Hepatocyte (in vitro differentiated cells): ENCODE results near the gene SHKBP1.

Source experiments
- EZH2 ChIP-seq: fragments of 200-600 bp; sonication (generic); IDR thresholded peaks from 2 replicates; pipeline ENCODE4 v1.6.1; 2016; ENCODE audit warnings: antibody characterized with exemption, mild to moderate bottlenecking, borderline replicate concordance
- TF ChIP-seq, protein P1 (sequence below): fragments of 200-600 bp; sonication (generic); IDR thresholded peaks from 2 replicates; pipeline ENCODE4 v1.5.1; 2016; ENCODE audit warnings: antibody characterized with exemption, mild to moderate bottlenecking; ENCODE audit not compliant: poor library complexity

DNA sequence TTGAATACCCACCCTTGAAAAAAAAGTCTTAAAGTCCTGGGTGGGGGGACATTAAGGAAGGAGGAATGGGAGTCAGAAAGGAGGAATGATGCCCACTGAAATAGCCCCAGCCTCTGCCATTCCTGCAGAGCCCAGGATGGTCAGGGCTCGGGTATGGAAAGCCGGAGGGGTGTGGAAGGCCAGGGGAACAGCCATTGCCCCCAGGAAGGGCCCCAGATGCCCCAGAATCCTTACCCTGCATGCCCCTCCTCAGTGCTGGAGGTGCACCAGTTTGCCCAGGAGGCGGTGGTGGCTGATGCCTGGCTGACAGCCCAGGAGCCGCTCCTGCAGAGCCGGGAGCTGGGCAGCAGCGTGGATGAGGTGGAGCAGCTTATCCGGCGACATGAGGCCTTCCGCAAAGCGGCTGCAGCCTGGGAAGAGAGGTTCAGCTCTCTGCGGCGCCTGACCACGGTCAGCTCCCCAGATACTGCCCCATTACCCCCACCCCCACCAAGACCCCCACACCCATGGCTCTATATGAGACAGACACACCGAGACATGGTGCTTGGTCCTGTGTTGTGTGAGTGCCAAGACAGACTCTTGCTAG is 10.7 kb upstream of the SHKBP1 start:
- TF ChIP-seq, protein P1, sequence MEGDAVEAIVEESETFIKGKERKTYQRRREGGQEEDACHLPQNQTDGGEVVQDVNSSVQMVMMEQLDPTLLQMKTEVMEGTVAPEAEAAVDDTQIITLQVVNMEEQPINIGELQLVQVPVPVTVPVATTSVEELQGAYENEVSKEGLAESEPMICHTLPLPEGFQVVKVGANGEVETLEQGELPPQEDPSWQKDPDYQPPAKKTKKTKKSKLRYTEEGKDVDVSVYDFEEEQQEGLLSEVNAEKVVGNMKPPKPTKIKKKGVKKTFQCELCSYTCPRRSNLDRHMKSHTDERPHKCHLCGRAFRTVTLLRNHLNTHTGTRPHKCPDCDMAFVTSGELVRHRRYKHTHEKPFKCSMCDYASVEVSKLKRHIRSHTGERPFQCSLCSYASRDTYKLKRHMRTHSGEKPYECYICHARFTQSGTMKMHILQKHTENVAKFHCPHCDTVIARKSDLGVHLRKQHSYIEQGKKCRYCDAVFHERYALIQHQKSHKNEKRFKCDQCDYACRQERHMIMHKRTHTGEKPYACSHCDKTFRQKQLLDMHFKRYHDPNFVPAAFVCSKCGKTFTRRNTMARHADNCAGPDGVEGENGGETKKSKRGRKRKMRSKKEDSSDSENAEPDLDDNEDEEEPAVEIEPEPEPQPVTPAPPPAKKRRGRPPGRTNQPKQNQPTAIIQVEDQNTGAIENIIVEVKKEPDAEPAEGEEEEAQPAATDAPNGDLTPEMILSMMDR = no peak
- no peak for TF ChIP-seq EZH2
